Activated CD8-positive, alpha-beta memory T cell treated with anti-CD3 and anti-CD28 coated beads, Interleukin-2, amount 50 U/mL, for 4 hours (primary cell): ENCODE results near the gene GPR55.

ENCODE experiments used
- DNase-seq: peaks from one replicate; pipeline ENCODE4 v3.0.0-alpha.2; 2020

The GPR55 gene

GRCh38 chr2:230934231-230935129 lies 9.4 kb upstream of the GPR55 start:
- DNase-seq = no peak

DNA sequence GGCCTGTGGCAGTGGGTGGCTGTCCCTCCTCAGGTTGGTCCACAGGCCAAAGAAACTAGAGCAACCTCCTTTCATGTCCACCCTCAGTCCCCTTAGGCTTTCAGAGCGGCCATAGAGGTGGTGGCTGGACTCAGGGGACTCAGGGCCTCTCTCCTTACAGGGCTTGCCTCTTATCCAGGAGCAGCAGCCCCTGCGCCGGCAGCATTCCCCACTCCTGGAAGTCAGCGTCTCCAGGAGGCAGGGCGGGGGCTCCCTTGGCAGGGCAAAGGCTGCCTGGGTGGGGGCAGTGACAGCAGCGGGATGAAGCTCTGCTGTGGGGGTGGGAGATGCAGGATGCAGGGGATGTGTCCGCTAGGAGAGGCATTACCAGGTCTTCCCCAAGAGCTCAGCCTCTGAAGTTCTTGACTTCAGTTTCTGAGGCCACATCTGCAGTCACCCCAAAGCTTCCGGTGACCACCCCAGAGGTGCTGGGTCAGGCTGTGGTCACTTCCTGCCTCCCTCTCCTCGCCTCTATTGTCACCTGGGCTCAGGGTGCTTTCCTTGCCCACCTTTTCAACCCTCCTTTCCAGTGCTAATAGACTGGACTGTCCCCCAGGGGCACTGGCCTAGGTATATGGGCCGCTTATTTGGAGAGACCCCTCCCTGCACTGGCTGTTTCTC lies 8.6 kb upstream of the GPR55 start:
- no peak for DNase-seq

DNA sequence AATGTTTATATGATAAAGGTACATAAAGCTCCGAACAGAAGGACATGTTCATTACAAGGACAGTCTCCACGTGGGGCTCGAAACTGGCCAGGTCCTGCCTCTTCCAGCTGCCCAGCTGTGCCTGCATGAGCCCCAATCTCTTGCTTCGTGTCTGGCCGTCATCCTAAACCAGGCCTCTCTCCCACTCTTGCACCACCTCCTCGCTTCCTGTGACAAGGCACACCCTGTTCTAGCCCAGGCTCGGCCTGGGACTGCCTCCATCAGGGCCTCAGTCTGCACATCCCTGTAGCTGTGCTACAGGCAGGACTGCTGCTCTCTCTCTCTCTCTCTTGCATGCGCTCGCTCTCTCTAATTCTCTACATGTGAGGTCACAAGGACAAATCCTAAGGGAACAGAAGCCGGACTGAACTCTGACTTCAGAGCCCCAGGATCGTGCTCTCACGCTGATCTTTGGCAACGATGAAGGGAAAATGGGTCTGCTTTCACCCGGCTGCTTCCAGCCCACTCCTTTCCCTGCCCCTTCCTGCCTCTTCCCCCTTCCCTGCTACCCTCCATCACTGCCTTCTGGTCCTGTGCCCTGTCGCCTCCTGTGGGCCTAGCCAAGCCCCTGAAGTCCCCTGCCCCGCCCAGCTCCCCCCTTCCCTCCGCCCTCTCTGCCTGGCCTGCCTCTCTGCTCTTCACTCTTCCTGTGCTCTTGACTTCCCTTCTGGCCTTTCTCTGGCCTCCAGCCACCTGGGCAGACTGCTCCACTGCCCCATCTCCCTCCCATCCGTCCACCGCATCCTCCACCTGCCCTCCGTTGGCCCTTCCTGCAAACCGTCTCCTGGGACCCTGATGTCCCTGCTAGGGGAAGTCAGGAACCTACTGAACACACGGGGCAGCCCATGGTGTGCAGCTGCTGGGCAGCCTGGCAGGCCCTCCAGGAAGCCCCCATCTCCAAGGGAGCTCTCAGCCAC lies 7.8 kb upstream of the GPR55 start:
- DNase-seq = no peak

- no peak for DNase-seq
Observed at GRCh38 chr2:230931556-230932231, 6.7 kb upstream of the GPR55 start.

DNA sequence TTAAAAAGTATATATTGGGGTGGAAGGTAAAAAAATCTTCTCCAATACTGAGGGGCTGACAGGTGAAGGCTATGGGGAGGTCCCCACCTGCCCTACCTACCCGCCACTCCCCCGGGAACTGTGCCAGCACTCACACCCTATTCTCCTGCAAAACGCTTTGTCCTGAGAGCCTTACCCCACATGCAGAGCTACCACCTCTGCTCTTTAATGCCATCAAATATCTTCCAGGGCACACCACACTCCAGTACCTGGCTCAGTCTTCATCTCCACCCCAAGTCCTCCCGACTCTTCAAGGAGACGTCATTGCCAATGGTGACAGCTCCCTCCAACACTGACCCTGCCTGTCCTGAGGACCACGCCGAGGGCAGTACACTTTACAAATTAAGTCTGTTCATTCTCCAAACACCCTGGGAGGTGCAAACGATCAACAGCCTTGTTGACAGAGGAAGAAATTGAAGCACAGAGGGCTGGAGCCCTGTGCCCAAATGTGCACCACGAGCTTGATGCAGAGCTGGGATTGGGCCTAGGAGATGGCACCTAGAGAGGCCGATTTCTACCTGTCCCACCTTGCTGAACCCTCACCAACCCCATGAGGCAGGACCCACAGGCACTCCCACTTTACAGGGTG lies 6.0 kb upstream of the GPR55 start:
- no peak for DNase-seq

DNA sequence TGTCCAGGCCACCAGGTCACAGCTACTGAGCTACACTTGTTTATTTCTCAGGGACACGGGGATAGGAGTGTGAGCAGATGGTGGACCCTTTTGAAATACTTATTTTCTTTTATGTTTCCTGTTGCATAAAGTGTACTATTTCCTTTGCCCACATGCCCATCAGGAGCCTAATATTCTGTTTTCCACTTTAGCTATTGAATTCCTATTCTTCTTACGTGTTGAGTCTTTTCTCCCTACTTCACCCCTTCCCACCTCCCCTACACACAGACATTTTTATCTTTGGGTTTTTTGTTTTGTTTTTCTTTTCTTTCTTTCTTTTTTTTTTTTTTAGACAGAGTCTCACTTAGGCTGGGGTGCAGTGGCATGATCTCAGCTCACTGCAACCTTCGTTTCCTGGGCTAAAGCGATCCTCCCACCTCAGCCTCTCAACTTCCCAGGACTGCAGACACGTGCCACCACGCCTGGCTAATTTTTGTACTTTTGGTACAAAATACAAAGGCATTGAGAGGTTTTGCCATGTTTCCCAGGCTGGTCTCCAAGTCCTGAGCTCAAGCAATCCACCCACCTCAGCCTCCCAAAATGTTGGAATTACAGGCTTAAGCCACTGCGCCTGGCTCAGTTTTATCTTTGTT lies 5.2 kb upstream of the GPR55 start:
- DNase-seq = no peak

- no peak for DNase-seq
Observed at GRCh38 chr2:230929381-230930148, 4.5 kb upstream of the GPR55 start.

DNA sequence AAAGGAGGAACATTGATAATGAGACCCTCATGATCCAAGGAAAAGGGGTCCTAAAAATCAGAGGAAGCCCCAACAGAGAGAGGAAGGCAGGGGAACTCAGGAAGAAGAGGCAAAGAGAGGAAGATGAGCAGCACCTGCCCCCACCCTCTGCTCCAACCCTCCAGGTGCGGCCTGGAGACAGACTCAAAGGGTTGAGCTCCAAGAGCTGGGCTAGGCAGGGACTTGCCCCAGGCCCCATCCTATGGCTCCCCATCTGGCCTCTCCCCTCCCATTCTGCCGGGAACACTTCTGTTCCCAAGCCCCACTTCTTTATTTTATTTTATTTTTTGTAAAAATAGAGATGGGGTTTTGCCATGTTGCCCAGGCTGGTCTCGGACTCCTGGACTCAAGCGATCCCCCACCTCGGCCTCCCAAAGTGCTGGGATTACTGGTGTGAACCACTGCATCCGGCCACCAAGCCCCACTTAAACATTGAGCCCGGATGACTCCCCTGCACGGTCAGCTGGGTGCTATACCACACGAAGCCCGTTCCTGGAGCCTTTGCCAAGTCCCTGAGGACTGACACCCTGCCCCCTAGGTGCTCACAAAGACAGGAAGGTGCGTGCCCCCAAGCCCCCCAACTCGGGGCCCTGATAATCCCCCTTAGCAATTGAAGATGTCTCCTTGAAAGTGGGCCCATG lies 3.8 kb upstream of the GPR55 start:
- DNase-seq = no peak

- DNase-seq = no peak
Observed at GRCh38 chr2:230927711-230928341, 2.8 kb upstream of the GPR55 start.

DNA sequence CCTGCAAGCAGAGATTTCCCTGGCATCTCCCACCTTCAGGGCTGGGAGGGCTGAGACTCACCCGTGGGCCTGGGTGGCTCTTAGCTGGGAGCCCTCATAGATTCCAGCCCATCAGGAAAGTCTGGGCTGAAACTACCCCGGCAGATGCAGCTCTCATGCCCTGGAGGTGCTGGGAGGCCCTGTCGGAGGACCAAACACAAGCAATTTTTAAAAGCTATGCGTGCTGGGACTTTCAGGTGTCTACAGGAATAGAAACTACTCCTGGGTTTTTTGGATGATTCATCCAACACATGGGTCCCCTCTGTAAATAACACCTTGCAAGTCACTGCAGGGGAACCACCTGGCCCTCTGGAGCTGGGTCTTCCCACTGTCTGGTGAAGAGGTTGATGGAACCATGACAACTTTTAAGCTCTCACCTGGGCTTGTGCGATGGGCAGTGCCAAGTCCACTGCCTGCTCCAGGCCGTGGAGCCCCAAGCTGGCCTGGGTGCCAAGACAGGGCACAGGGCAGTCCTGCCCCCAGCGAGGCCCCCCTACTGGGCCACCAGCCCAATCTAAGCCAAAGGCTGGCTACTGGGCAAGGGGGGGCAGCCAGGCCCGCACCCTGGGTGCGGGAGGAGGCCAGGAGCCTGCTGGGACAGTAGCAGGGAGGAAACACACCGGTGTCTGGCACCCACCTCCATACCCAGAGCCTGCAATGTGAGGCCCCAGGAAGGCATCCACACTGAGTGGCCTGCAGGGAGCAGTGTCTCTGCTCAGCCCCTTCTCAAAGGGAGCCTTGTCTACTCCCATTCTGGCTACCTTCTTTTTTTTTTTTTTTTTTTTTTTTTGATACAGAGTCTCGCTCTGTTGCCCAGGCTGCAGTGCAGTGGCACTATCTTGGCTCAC lies 1.1 kb upstream of the GPR55 start:
- DNase-seq = peak; percentile 38

GRCh38 chr2:230925443-230925878 lies 419 bp upstream of the GPR55 start:
- DNase-seq = peak; percentile 29

- DNase-seq = no peak
Observed at GRCh38 chr2:230924092-230924469, 961 bp downstream of the GPR55 start.

DNA sequence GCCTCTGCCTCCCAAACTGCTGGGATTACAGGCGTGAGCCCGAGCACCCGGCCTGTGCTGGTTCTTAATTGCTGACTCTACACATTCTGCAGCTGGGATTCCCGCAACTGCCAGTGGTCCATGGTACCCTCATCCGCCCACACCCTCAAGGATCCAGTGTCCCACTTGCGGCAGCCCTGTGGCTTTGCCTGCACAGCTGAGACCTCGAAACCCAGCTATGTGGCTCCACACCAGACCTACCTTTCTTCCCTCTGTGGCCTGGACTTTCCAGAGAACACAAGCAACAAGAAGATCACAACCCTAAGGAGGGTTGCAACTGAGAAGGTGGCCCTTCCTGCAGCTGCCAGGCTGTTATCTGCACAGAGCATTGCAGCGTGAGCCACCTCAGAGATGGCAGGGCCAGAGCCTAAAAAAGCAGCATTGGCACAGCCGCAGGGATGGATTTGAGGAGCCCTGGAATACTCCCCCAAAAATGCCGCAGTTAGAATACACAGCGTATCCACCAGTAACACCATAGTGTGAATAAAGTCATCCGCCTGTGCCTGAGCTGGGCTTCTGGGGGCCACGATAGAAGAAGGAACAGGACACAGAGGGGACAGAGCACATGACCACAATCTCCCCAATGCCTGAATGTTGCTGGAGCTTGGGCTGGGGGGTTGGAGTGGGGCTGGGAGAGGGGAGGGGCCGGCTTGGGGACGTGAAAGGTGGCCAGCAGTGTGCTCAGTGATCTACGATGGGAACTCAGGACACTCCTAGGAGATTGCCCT lies 1.9 kb downstream of the GPR55 start:
- peak; percentile 13 for DNase-seq

DNA sequence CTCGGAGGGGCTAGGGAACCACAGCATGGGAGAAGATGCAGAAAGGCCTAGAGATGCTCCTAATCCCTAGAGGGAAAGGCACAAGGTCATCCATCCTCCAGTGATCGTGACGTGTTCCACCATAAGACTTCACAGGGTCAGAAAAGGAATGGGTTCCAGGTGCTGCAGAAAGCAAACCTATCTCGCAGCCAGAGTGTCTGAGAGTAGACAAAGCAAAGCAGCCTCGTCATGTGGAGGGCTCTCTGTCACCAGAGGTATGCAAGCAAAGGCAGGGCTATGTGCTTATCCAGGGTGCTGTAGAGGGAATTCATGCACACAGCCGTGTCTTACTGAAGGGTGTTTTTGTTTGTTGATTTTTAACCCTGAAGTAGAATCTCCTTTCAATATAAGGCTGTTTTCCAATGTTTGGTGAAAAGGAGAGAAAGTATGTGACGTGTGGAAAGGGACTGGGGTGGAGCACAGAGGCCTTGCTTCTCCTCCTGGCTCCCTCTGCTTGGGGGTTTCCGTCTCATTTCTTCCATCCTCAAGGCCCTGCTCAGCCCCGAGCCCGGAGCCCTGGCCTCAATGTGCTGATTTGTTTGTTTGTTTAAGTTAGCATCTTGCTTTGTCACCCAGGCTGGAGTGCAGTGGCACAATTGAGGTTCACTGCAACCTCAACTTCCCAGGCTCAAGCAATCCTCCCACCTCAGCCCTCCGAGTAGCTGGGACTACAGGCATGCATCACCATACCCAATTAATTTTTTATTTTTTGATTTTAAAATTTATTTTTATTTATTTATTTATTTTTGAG lies 3.0 kb downstream of the GPR55 start:
- peak; percentile 7 for DNase-seq

GRCh38 chr2:230920167-230920566 lies 4.9 kb downstream of the GPR55 start:
- DNase-seq = peak; percentile 16

DNA sequence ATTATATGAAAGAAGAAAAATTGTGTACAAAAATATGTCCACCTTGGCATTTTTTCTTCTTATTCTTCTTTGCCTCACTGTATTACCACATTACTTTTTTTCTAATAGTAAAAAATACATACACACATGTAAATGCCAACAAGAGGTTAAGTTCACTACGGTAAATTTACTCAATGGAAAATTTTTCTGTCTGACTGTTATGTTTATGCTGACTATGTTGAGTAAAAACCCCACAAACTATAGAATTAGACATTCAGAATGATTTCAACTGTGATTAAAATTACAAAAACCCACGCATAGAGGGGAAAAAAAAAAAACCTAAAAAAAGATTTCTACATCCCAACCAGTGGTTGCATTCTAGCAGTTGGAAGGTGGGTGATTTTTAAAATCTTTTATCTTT lies 5.4 kb downstream of the GPR55 start:
- DNase-seq = no peak

GRCh38 chr2:230919240-230919639 lies 5.8 kb downstream of the GPR55 start:
- DNase-seq = no peak
